ENCODE measurements around the gene LIPC.

Gene LIPC

GRCh38 chr15:58509556-58509955 lies 77.8 kb downstream of the LIPC start:
- H3K18ac ChIP-seq (ENCODE audit: low read length) = no peak overlapping the region
- no peaks in the 10 kb centered on the region for H3K27me3 ChIP-seq (ENCODE audit: insufficient read depth, low read length, poor library complexity)
- H3K4me3 ChIP-seq (ENCODE audit: low read length) = no peak overlapping the region
- no peak overlapping the region for H4K8ac ChIP-seq (ENCODE audit: low read depth, low read length)
- H3K4me2 ChIP-seq (ENCODE audit: low read length) = no peak overlapping the region
- H4K5ac ChIP-seq (ENCODE audit: low read length) = no peak overlapping the region
- no peaks in the 10 kb centered on the region for H3K79me1 ChIP-seq (ENCODE audit: low read length)
- H3K4me1 ChIP-seq (ENCODE audit: control insufficient read depth, low read depth, low read length) = no peaks in the 10 kb centered on the region
- no peak overlapping the region for H2BK5ac ChIP-seq (ENCODE audit: low read length)
- H3K56ac ChIP-seq (ENCODE audit: low read length) = no peak overlapping the region
- no CpG with 5 or more reads among the region's 1 CpG for WGBS (ENCODE audit: extremely low coverage, insufficient coverage, low lambda C conversion rate)
- DNase-seq = no peak
- no peak overlapping the region for H3K27ac ChIP-seq (ENCODE audit: low read depth, low read length)
- H3K36me3 ChIP-seq (ENCODE audit: control insufficient read depth, insufficient read depth, low read length) = no peaks in the 10 kb centered on the region
- no peak overlapping the region for H3K23ac ChIP-seq (ENCODE audit: low read length)
- no peak overlapping the region for H2BK120ac ChIP-seq (ENCODE audit: low read depth, low read length)
- H2AK5ac ChIP-seq (ENCODE audit: low read length) = no peak overlapping the region
- H2BK15ac ChIP-seq (replicated peaks; ENCODE audit: low read depth) = no peak overlapping the region
- no peak overlapping the region for H3K4ac ChIP-seq (ENCODE audit: low read depth, low read length)
- no peaks in the 10 kb centered on the region for H3K79me2 ChIP-seq (ENCODE audit: control insufficient read depth, insufficient read depth, low read length)
- no peak overlapping the region for H3K9ac ChIP-seq (ENCODE audit: low read length)

DNA sequence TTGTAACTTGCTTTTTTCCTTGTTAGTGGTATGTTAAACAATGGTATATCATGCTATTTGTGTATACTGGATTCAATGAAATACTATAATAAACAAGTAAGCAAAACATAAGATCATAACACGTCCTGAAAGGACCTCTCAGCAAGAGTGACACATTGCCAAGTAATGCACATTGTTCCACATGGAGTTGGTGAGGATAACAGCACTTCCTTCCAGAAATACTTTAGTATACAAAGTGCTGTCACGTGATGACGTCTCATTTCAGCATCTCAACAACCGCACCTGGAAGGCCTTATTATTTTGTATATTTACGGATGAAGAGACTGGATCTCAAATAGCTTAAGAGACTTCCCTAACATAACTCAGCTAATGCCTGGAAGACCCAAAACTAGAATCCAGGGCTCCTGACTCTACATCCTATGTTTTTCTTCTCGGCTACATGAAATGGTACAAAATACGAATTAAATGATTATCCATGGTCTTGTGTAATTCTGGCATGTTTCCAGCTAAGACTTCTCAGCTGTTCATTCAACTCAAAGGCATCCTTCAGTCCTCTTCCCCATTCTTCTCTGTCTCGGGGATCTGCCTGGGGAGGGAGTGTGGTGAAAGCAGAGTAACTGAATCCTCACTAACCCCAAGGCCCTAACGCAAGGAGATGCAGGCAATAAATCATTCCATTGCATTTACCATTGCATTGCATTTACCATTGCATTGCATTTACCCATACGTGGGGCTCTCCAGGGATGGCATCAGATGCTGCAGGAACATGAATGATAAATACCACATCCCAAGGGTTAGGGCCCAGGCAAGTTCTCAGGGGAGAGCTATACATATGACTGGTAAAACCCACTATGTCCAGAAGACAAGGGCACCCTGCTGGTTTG lies 79.2 kb downstream of the LIPC start:
- H3K4me1 ChIP-seq (ENCODE audit: control insufficient read depth, low read depth, low read length) = no peaks in the 10 kb centered on the region
- DNase-seq = no peak
- WGBS (ENCODE audit: extremely low coverage, insufficient coverage, low lambda C conversion rate) = no CpG with 5 or more reads among the region's 10 CpGs

GRCh38 chr15:58511599-58511987 lies 79.8 kb downstream of the LIPC start:
- Histone ChIP-seq H3K79me1 (ENCODE audit: low read length) (no peaks in the 10 kb centered on the region), H2BK15ac (replicated peaks; ENCODE audit: low read depth) (no peak overlapping the region), H3K56ac (ENCODE audit: low read length) (no peak overlapping the region), H3K4me2 (ENCODE audit: low read length) (no peak overlapping the region), H2BK5ac (ENCODE audit: low read length) (no peak overlapping the region), H3K79me2 (ENCODE audit: control insufficient read depth, insufficient read depth, low read length) (no peaks in the 10 kb centered on the region), H3K9ac (ENCODE audit: low read length) (no peak overlapping the region), H3K4me1 (ENCODE audit: control insufficient read depth, low read depth, low read length) (no peaks in the 10 kb centered on the region), H3K27me3 (ENCODE audit: insufficient read depth, low read length, poor library complexity) (no peaks in the 10 kb centered on the region), H4K5ac (ENCODE audit: low read length) (no peak overlapping the region), H2BK120ac (ENCODE audit: low read depth, low read length) (no peak overlapping the region), H3K4ac (ENCODE audit: low read depth, low read length) (no peak overlapping the region), H3K36me3 (ENCODE audit: control insufficient read depth, insufficient read depth, low read length) (no peaks in the 10 kb centered on the region), H3K27ac (ENCODE audit: low read depth, low read length) (no peak overlapping the region), H3K18ac (ENCODE audit: low read length) (no peak overlapping the region), H2AK5ac (ENCODE audit: low read length) (no peak overlapping the region), H4K8ac (ENCODE audit: low read depth, low read length) (no peak overlapping the region), H3K23ac (ENCODE audit: low read length) (no peak overlapping the region), H3K4me3 (ENCODE audit: low read length) (no peak overlapping the region)
- no CpG with 5 or more reads among the region's 3 CpGs for WGBS (ENCODE audit: extremely low coverage, insufficient coverage, low lambda C conversion rate)
- no peak for DNase-seq

More for the DNA sequence above, 79.2 kb downstream of the LIPC start:
- H2BK120ac ChIP-seq (ENCODE audit: low read depth, low read length) = no peak overlapping the region
- H3K4ac ChIP-seq (ENCODE audit: low read depth, low read length) = no peak overlapping the region
- no peaks in the 10 kb centered on the region for H3K36me3 ChIP-seq (ENCODE audit: control insufficient read depth, insufficient read depth, low read length)
- no peak overlapping the region for H3K4me3 ChIP-seq (ENCODE audit: low read length)
- H2BK5ac ChIP-seq (ENCODE audit: low read length) = no peak overlapping the region
- no peaks in the 10 kb centered on the region for H3K79me1 ChIP-seq (ENCODE audit: low read length)
- H3K4me2 ChIP-seq (ENCODE audit: low read length) = no peak overlapping the region
- no peak overlapping the region for H3K9ac ChIP-seq (ENCODE audit: low read length)
- H3K18ac ChIP-seq (ENCODE audit: low read length) = no peak overlapping the region
- H2BK15ac ChIP-seq (replicated peaks; ENCODE audit: low read depth) = no peak overlapping the region
- no peaks in the 10 kb centered on the region for H3K27me3 ChIP-seq (ENCODE audit: insufficient read depth, low read length, poor library complexity)
- no peak overlapping the region for H4K8ac ChIP-seq (ENCODE audit: low read depth, low read length)
- no peak overlapping the region for H4K5ac ChIP-seq (ENCODE audit: low read length)
- no peak overlapping the region for H3K27ac ChIP-seq (ENCODE audit: low read depth, low read length)
- H3K56ac ChIP-seq (ENCODE audit: low read length) = no peak overlapping the region
- H3K79me2 ChIP-seq (ENCODE audit: control insufficient read depth, insufficient read depth, low read length) = no peaks in the 10 kb centered on the region
- no peak overlapping the region for H3K23ac ChIP-seq (ENCODE audit: low read length)
- H2AK5ac ChIP-seq (ENCODE audit: low read length) = no peak overlapping the region

DNA sequence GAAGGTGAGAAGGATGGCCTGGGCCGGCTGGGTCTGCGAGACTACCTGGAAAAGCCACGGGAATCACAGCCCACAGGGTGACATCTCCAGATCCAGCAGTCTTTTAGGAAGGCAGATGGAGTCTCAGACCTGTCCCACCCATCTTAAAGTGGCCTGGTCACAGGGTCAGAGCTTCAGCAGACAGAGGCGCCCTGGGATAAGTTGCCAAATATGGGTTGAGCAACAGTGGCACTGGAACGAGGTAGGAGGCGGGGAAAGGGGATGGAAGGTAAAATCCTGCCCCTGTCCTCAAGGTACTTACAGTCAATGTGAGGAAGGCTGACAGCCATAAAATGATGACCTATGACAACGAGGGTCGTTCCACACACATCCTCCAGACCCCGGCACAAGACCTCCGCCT lies 80.7 kb downstream of the LIPC start:
- H3K79me2 ChIP-seq (ENCODE audit: control insufficient read depth, insufficient read depth, low read length) = no peaks in the 10 kb centered on the region
- no peak overlapping the region for H4K8ac ChIP-seq (ENCODE audit: low read depth, low read length)
- H4K5ac ChIP-seq (ENCODE audit: low read length) = no peak overlapping the region
- H3K4me3 ChIP-seq (ENCODE audit: low read length) = no peak overlapping the region
- DNase-seq = no peak
- H3K27me3 ChIP-seq (ENCODE audit: insufficient read depth, low read length, poor library complexity) = no peaks in the 10 kb centered on the region
- no peak overlapping the region for H3K4ac ChIP-seq (ENCODE audit: low read depth, low read length)
- no peak overlapping the region for H2AK5ac ChIP-seq (ENCODE audit: low read length)
- no peak overlapping the region for H3K9ac ChIP-seq (ENCODE audit: low read length)
- no peak overlapping the region for H3K56ac ChIP-seq (ENCODE audit: low read length)
- H3K4me1 ChIP-seq (ENCODE audit: control insufficient read depth, low read depth, low read length) = no peaks in the 10 kb centered on the region
- no peak overlapping the region for H3K23ac ChIP-seq (ENCODE audit: low read length)
- H3K27ac ChIP-seq (ENCODE audit: low read depth, low read length) = no peak overlapping the region
- WGBS (ENCODE audit: extremely low coverage, insufficient coverage, low lambda C conversion rate) = no CpG with 5 or more reads among the region's 10 CpGs
- H2BK5ac ChIP-seq (ENCODE audit: low read length) = no peak overlapping the region
- H3K79me1 ChIP-seq (ENCODE audit: low read length) = no peaks in the 10 kb centered on the region
- no peak overlapping the region for H3K4me2 ChIP-seq (ENCODE audit: low read length)
- no peak overlapping the region for H2BK15ac ChIP-seq (replicated peaks; ENCODE audit: low read depth)
- no peak overlapping the region for H3K18ac ChIP-seq (ENCODE audit: low read length)
- no peaks in the 10 kb centered on the region for H3K36me3 ChIP-seq (ENCODE audit: control insufficient read depth, insufficient read depth, low read length)
- H2BK120ac ChIP-seq (ENCODE audit: low read depth, low read length) = no peak overlapping the region

GRCh38 chr15:58513008-58513407 lies 81.2 kb downstream of the LIPC start:
- H2BK5ac ChIP-seq (ENCODE audit: low read length) = no peak overlapping the region
- H2BK120ac ChIP-seq (ENCODE audit: low read depth, low read length) = no peak overlapping the region
- H3K36me3 ChIP-seq (ENCODE audit: control insufficient read depth, insufficient read depth, low read length) = no peaks in the 10 kb centered on the region
- no peak overlapping the region for H3K18ac ChIP-seq (ENCODE audit: low read length)
- H3K23ac ChIP-seq (ENCODE audit: low read length) = no peak overlapping the region
- H4K8ac ChIP-seq (ENCODE audit: low read depth, low read length) = no peak overlapping the region
- no peak overlapping the region for H3K4ac ChIP-seq (ENCODE audit: low read depth, low read length)
- H3K4me2 ChIP-seq (ENCODE audit: low read length) = no peak overlapping the region
- H3K4me3 ChIP-seq (ENCODE audit: low read length) = no peak overlapping the region
- DNase-seq = no peak
- no peak overlapping the region for H3K56ac ChIP-seq (ENCODE audit: low read length)
- no peak overlapping the region for H3K27ac ChIP-seq (ENCODE audit: low read depth, low read length)
- no peaks in the 10 kb centered on the region for H3K27me3 ChIP-seq (ENCODE audit: insufficient read depth, low read length, poor library complexity)
- H3K4me1 ChIP-seq (ENCODE audit: control insufficient read depth, low read depth, low read length) = no peaks in the 10 kb centered on the region
- H3K79me2 ChIP-seq (ENCODE audit: control insufficient read depth, insufficient read depth, low read length) = no peaks in the 10 kb centered on the region
- no peak overlapping the region for H4K5ac ChIP-seq (ENCODE audit: low read length)
- H3K79me1 ChIP-seq (ENCODE audit: low read length) = no peaks in the 10 kb centered on the region
- H2AK5ac ChIP-seq (ENCODE audit: low read length) = no peak overlapping the region
- no CpG with 5 or more reads among the region's 4 CpGs for WGBS (ENCODE audit: extremely low coverage, insufficient coverage, low lambda C conversion rate)
- no peak overlapping the region for H3K9ac ChIP-seq (ENCODE audit: low read length)
- no peak overlapping the region for H2BK15ac ChIP-seq (replicated peaks; ENCODE audit: low read depth)
